Esophagus squamous epithelium (tissue), 5 donors: Measurements from ENCODE around the gene MMP14. TPM values are rescaled to one million over a fixed set of nuclear protein-coding genes. Genes with fewer than 3 reads are reported as not detected.

Experiments
- DNase-seq: peaks from one replicate; lab custom pipeline; 2025; lab: John Stamatoyannopoulos, UW
- H3K27ac ChIP-seq, 4 donors: fragments of 200-600 bp; sonication (generic); one replicate each; pipeline ENCODE4 v1.5.1; 2016 to 2019; ENCODE audit warnings: mild to moderate bottlenecking in 1 of 4
- H3K27me3 ChIP-seq, 4 donors: fragments of 200-600 bp; sonication (generic); 1 replicate in 3 of 4; 2 replicates in 1 of 4; pipeline versions ENCODE4 v1.5.1 to v1.6.0; 2017 to 2021; ENCODE audit warnings: antibody characterized with exemption in 1 of 4
- H3K36me3 ChIP-seq, 3 donors: fragments of 200-600 bp; sonication (generic); one replicate each; pipeline ENCODE4 v1.5.1; 2016 to 2019
- H3K4me1 ChIP-seq, 3 donors: fragments of 200-600 bp; sonication (generic); one replicate each; pipeline ENCODE4 v1.5.1; 2017 to 2019
- H3K4me3 ChIP-seq, 4 donors: fragments of 200-600 bp; sonication (generic); 1 replicate in 3 of 4; 2 replicates in 1 of 4; pipeline ENCODE4 v1.5.1; 2016 to 2019; ENCODE audit warnings: mild to moderate bottlenecking in 2 of 4, moderate library complexity in 1 of 4
- H3K9me3 ChIP-seq, 3 donors: fragments of 200-600 bp; sonication (generic); one replicate each; pipeline ENCODE4 v1.5.1; 2016 to 2019
- CTCF ChIP-seq, 6 experiments: fragments of 450-650 bp in 4 of 6; fragments of 200-600 bp in 2 of 6; sonication (generic) in 2 of 6; IDR thresholded peaks; one replicate each; pipeline ENCODE4 v1.5.1; 2016 to 2019; ENCODE audit warnings: antibody characterized with exemption in 6 of 6, mild to moderate bottlenecking in 4 of 6, moderate library complexity in 4 of 6
- POLR2A ChIP-seq, 4 donors: fragments of 450-650 bp; IDR thresholded peaks; one replicate each; pipeline ENCODE4 v1.6.1; 2017; ENCODE audit warnings: antibody characterized with exemption in 4 of 4, mild to moderate bottlenecking in 4 of 4, moderate library complexity in 3 of 4
- WGBS, 2 donors: methylation state at CpG; one replicate each; pipeline ENCODE4 v1.1.5; 2018; 5-methylcytosine and 5-hydroxymethylcytosine counted together
- intact Hi-C: fragments of 100-400 bp; cut with DNase I; formaldehyde crosslinking; loops from one replicate; pipeline ENCODE4 v1.15.0; 2022
- total RNA-seq, 4 donors: library from RNA; depleted of rRNA; stranded (reverse); fragments of >200 nt; gene quantifications; one replicate each; pipeline ENCODE4 v1.1.0, GENCODE V29; 2016
- donor health status: DM: yes; HTN: yes; CAD: no.

The MMP14 gene
- total RNA-seq, 4 donors from 2014 or later: 67.9 to 127 (median 102) TPM

DNA sequence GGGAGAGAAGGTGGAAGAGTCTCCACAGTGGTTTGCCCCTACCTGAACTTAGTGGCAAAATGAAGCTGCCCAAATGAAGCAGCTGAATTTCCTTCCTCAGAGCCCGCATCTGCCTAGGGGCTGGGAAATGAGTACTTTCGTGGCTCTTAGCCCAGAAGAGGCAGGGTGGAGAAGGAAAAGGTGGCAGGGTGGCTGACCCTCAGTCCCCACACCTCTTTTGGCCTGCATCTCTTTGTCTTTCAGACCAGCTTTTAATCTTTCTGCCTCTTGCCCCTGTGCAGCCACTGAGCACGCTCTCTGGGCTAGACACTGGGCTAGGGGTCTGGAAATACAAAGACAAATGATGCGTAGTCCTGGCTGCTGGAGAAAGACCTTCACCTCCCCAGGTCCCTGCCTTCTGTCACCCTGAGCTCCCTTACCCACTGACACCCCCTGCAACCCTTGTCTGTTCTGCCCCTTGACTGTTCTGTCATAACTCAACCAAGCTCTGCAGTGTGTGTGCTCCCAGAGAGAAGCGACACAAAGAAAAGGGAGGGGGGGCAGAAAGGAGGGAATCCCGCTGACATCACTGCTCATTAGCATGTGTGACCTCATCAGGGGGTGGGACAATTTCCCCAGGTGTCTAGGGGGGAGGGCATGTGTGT, 46.3 kb downstream of the MMP14 start:
- peaks cover 7 to 25% (median 14%) of the 10 kb centered on the region in 3 donors for H3K36me3 ChIP-seq
- H3K9me3 ChIP-seq: no peaks in the 10 kb centered on the region
- TF ChIP-seq POLR2A (IDR thresholded peaks at IDR 0.05) (no peak), CTCF (IDR thresholded peaks at IDR 0.05) (no peak)
- 16 to 28% methylated on average over 4 to 5 of the region's 6 CpGs for WGBS, 2 donors
- H3K4me1 ChIP-seq: peaks cover 6 to 46% (median 10%) of the 10 kb centered on the region in 3 donors
- no peak overlapping the region for H3K27ac ChIP-seq
- no peak overlapping the region for H3K4me3 ChIP-seq
- intact Hi-C loops: no loop called here
- no peaks in the 10 kb centered on the region for H3K27me3 ChIP-seq
- no peak for DNase-seq

DNA sequence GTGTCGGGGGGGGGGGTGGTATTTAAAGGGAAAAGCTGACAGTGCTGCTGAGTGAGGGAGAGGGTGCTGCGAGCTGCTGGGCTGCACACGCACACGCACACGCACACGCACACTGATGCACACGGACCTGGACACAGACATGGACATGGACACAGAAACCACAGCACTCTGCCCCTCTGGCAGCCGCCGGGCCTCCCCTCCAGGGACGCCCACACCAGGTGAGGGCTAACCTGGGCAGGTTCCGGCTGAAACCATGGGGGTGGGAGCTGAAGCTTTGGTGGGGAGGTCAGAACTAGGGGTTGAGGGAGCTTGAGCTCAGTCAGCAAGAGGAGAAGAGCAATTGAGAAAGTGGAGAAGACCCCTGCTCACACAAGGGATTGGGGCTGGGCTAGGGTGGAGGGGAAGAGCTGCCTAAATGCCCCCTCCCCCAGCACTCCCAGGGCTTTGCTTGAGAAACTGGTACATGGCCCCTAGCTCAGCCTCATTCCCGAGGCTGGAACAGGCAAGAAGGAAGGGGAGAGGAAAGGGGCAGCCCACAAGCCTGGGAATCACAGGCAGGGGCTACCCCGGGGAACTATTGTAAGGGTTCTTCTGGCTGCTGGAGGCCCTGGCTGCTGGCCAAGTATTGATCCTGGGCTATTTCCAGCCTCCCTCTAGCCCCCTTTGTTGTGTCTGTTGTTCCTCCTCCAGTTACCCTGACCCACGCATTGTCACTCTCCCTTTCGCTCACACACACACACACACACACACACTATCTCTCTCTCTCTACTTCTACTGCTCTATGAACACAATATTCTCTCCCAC, 47.0 kb downstream of the MMP14 start, which contains the start of gene REM2:
Gene REM2, plus strand, starts transcription at position 50 of the 804 bp plus-strand sequence. Its CDS starts 66 bp downstream, at position 116.
- Histone ChIP-seq H3K27ac (no peak within 1 kb of the TSS), H3K4me1 (peaks cover 13 to 53% (median 17%) of the 10 kb centered on the region in 3 donors), H3K4me3 (no peak within 1 kb of the TSS), H3K27me3 (no peaks in the 10 kb centered on the region), H3K9me3 (no peaks in the 10 kb centered on the region), H3K36me3 (peaks cover 0 to 18% (median 7%) of the 10 kb centered on the region in 3 donors)
- intact Hi-C loops: no loop called here
- DNase-seq: no peak
- TF ChIP-seq POLR2A (IDR thresholded peaks at IDR 0.05) (no peak), CTCF (IDR thresholded peaks at IDR 0.05) (no peak)
- WGBS, 2 donors: 34 to 40% methylated on average over 10 to 11 of the region's 15 CpGs

- H3K27ac ChIP-seq: no peak overlapping the region
- peaks cover 0 to 10% (median 0%) of the 10 kb centered on the region in 3 donors for H3K36me3 ChIP-seq
- TF ChIP-seq CTCF (IDR thresholded peaks at IDR 0.05): no peak
- no peak for TF ChIP-seq POLR2A (IDR thresholded peaks at IDR 0.05)
- DNase-seq: no peak
- H3K27me3 ChIP-seq: no peaks in the 10 kb centered on the region
- intact Hi-C loops: no loop called here
- peaks cover 14 to 62% (median 19%) of the 10 kb centered on the region in 3 donors for H3K4me1 ChIP-seq
- no peak overlapping the region for H3K4me3 ChIP-seq
- 80 to 92% methylated on average over 2 to 7 of the region's 7 CpGs for WGBS, 2 donors
- no peaks in the 10 kb centered on the region for H3K9me3 ChIP-seq
These were observed 47.8 kb downstream of the MMP14 start for GRCh38 chr14:22884076-22884737.

GRCh38 chr14:22884738-22885523, 48.5 kb downstream of the MMP14 start:
- no peak overlapping the region for H3K4me3 ChIP-seq
- H3K4me1 ChIP-seq: peaks cover 18 to 69% (median 19%) of the 10 kb centered on the region in 3 donors
- H3K36me3 ChIP-seq: peaks cover 0 to 2% (median 0%) of the 10 kb centered on the region in 3 donors
- H3K9me3 ChIP-seq: no peaks in the 10 kb centered on the region
- intact Hi-C loops: no loop called here
- TF ChIP-seq CTCF (IDR thresholded peaks at IDR 0.05) (no peak), POLR2A (IDR thresholded peaks at IDR 0.05) (no peak)
- WGBS, 2 donors: 69 to 88% methylated on average over 4 to 5 of the region's 11 CpGs
- no peak overlapping the region for H3K27ac ChIP-seq
- no peaks in the 10 kb centered on the region for H3K27me3 ChIP-seq
- DNase-seq: no peak
